Bronchial epithelial cell (primary cell): Measurements from ENCODE around the gene ZSCAN2. TPM values are rescaled to one million over a fixed set of nuclear protein-coding genes. Genes with fewer than 3 reads are reported as not detected.

Experiments
- DNase-seq: peaks from one replicate; pipeline ENCODE4 v3.0.0-alpha.2; 2010; ENCODE audit warnings: low read depth
- FAIRE-seq: peaks from 2 replicates; lab custom pipeline; 2011; peaks lifted over from hg19 to GRCh38; lab: Jason Lieb, UNC
- H3K27me3 ChIP-seq: 2 replicates; pipeline ENCODE4 v1.5.1; 2011; ENCODE audit warnings: low read length; ENCODE audit not compliant: control insufficient read depth, insufficient read depth
- H3K36me3 ChIP-seq: 2 replicates; pipeline ENCODE4 v1.5.1; 2011; ENCODE audit warnings: low read length; ENCODE audit not compliant: control insufficient read depth, insufficient read depth
- H3K4me3 ChIP-seq: 2 replicates; pipeline ENCODE4 v1.5.1; 2011; ENCODE audit warnings: mild to moderate bottlenecking, low read depth, low read length, control low read depth
- CTCF ChIP-seq: IDR thresholded peaks from 2 replicates; pipeline ENCODE4 v1.5.1; 2011; ENCODE audit warnings: mild to moderate bottlenecking, moderate library complexity, low read length, control low read depth, inconsistent platforms; ENCODE audit not compliant: insufficient read depth, severe bottlenecking
- total RNA-seq: library from RNA; depleted of rRNA; stranded (reverse); fragments of >200 nt; gene quantifications from 2 replicates; pipeline ENCODE4 v1.2.1, GENCODE V29; 2014

ZSCAN2 gene
- total RNA-seq, 1 donor from 2014 or later: 7.4 TPM

- DNase-seq (no peak), FAIRE-seq (no peak)
- no peaks in the 10 kb centered on the region for H3K36me3 ChIP-seq
- TF ChIP-seq CTCF: no peak
- no peak overlapping the region for H3K4me3 ChIP-seq
- H3K27me3 ChIP-seq: no peaks in the 10 kb centered on the region
These were observed 9.2 kb downstream of the ZSCAN2 start for GRCh38 chr15:84609818-84610525.

GRCh38 chr15:84611631-84612030, 10.8 kb downstream of the ZSCAN2 start:
- Histone ChIP-seq H3K27me3 (no peaks in the 10 kb centered on the region), H3K4me3 (no peak overlapping the region), H3K36me3 (no peaks in the 10 kb centered on the region)
- FAIRE-seq (no peak), DNase-seq (no peak)
- TF ChIP-seq CTCF: no peak

GRCh38 chr15:84616235-84616634, 15.4 kb downstream of the ZSCAN2 start:
- H3K4me3 ChIP-seq: no peak overlapping the region
- no peaks in the 10 kb centered on the region for H3K27me3 ChIP-seq
- no peak for DNase-seq
- TF ChIP-seq CTCF: no peak
- peaks cover 2% of the 10 kb centered on the region for H3K36me3 ChIP-seq
- no peak for FAIRE-seq

- no peak overlapping the region for H3K4me3 ChIP-seq
- FAIRE-seq: no peak
- no peaks in the 10 kb centered on the region for H3K27me3 ChIP-seq
- no peak for TF ChIP-seq CTCF
- H3K36me3 ChIP-seq: peaks cover 4% of the 10 kb centered on the region
- no peak for DNase-seq
These were observed 19.8 kb downstream of the ZSCAN2 start for GRCh38 chr15:84620626-84621025.

GRCh38 chr15:84621358-84621979, 20.7 kb downstream of the ZSCAN2 start:
- H3K27me3 ChIP-seq: no peaks in the 10 kb centered on the region
- H3K4me3 ChIP-seq: no peak overlapping the region
- TF ChIP-seq CTCF: no peak
- DNase-seq: no peak
- peaks cover 4% of the 10 kb centered on the region for H3K36me3 ChIP-seq
- FAIRE-seq: no peak
